B cell (primary cell): ENCODE data around the gene WDR33. TPM values are rescaled to one million over a fixed set of nuclear protein-coding genes. Genes with fewer than 3 reads are reported as not detected.

Experiments used
- ATAC-seq: fragments of 200-7000 bp; cut with Tn5 transposase; one replicate; pipeline ENCODE4 v1.10.0; 2021; ENCODE audit warnings: low read depth, mild to moderate bottlenecking, moderate number of reproducible peaks, moderate library complexity
- CTCF ChIA-PET: fragments of 350-600 bp; sonication (Branson Sonifier 250); formaldehyde crosslinking; loops from one replicate; lab custom pipeline; 2021; ENCODE audit warnings: antibody characterized with exemption, inconsistent platforms; lab: Charles Lee
- POLR2A ChIA-PET: fragments of 350-600 bp; sonication (Branson Sonifier 250); formaldehyde crosslinking; loops from one replicate; lab custom pipeline; 2021; ENCODE audit warnings: antibody characterized with exemption; lab: Charles Lee
- DNase-seq: peaks from one replicate; pipeline ENCODE4 v3.0.0; 2013
- H2AFZ ChIP-seq: 2 replicates; pipeline ENCODE4 v1.6.1; 2012; ENCODE audit warnings: mild to moderate bottlenecking, low read depth, low read length; ENCODE audit not compliant: insufficient read depth, poor library complexity, severe bottlenecking
- H3K27ac ChIP-seq, 2 donors: 1 replicate in 1 of 2; 2 replicates in 1 of 2; pipeline ENCODE4 v1.5.1; 2012 to 2013; ENCODE audit warnings: low read length in 2 of 2, mild to moderate bottlenecking in 2 of 2, moderate library complexity in 1 of 2
- H3K27me3 ChIP-seq, 4 experiments: fragments of 200-600 bp in 1 of 4; sonication (generic) in 1 of 4; replicated peaks in 1 of 4; 1 replicate in 2 of 4; 2 replicates in 2 of 4; pipeline versions ENCODE4 v1.6.1 to v1.7.0; 2013 to 2016; ENCODE audit warnings: low read length in 3 of 4, mild to moderate bottlenecking in 2 of 4, mixed read lengths in 1 of 4, moderate library complexity in 1 of 4; ENCODE audit not compliant: insufficient read depth in 4 of 4, control insufficient read depth in 3 of 4; ENCODE audit errors: control extremely low read depth in 1 of 4
- H3K36me3 ChIP-seq, 2 experiments: replicated peaks in 1 of 2; 1 replicate in 1 of 2; 2 replicates in 1 of 2; pipeline versions ENCODE4 v1.6.1 to v1.7.1; 2013; ENCODE audit warnings: low read length in 1 of 2; ENCODE audit not compliant: insufficient read depth in 2 of 2, control insufficient read depth in 1 of 2; ENCODE audit errors: control extremely low read depth in 1 of 2, extremely low read depth in 1 of 2
- H3K4me1 ChIP-seq, 2 donors: fragments of 200-600 bp in 1 of 2; sonication (generic) in 1 of 2; 1 replicate in 1 of 2; 2 replicates in 1 of 2; pipeline versions ENCODE4 v1.5.1 to v1.6.1; 2013 to 2017; ENCODE audit warnings: low read length in 2 of 2; ENCODE audit not compliant: control insufficient read depth in 2 of 2, insufficient read depth in 2 of 2
- H3K4me2 ChIP-seq: replicated peaks from 2 replicates; pipeline ENCODE3; 2012; ENCODE audit warnings: mild to moderate bottlenecking, low read depth, low read length; ENCODE audit not compliant: poor library complexity, severe bottlenecking
- H3K4me3 ChIP-seq, 5 experiments: fragments of 200-600 bp in 1 of 5; sonication (generic) in 1 of 5; 1 replicate in 3 of 5; 2 replicates in 2 of 5; pipeline versions ENCODE4 v1.5.1 to v1.7.0; 2011 to 2016; ENCODE audit warnings: low read length in 4 of 5, mild to moderate bottlenecking in 4 of 5, low read depth in 2 of 5, control low read depth in 1 of 5, moderate library complexity in 1 of 5; ENCODE audit not compliant: insufficient read depth in 1 of 5; ENCODE audit errors: control extremely low read depth in 1 of 5, extremely low read depth in 1 of 5
- H3K79me2 ChIP-seq: fragments of 200-600 bp; sonication (generic); one replicate; pipeline ENCODE4 v1.6.0; 2016; ENCODE audit warnings: low read length; ENCODE audit not compliant: control insufficient read depth, insufficient read depth
- H3K9ac ChIP-seq: fragments of 200-600 bp; sonication (generic); 2 replicates; pipeline ENCODE4 v1.6.1; 2017; ENCODE audit warnings: mild to moderate bottlenecking, low read length, moderate library complexity
- H3K9me3 ChIP-seq, 3 donors: one replicate each; pipeline versions ENCODE4 v1.6.1 to v1.7.1; 2013; ENCODE audit warnings: low read length in 2 of 3; ENCODE audit not compliant: control insufficient read depth in 2 of 3, insufficient read depth in 1 of 3; ENCODE audit errors: control extremely low read depth in 1 of 3
- H4K20me1 ChIP-seq: 2 replicates; pipeline ENCODE4 v1.6.0; 2012; ENCODE audit warnings: mild to moderate bottlenecking, low read length; ENCODE audit not compliant: insufficient read depth, control insufficient read depth, poor library complexity, severe bottlenecking
- H3K27ac Mint-ChIP-seq: one replicate; pipeline ENCODE4 v1.8.0; 2021; ENCODE audit warnings: mixed read lengths
- H3K27me3 Mint-ChIP-seq: one replicate; pipeline ENCODE4 v1.8.0; 2021; ENCODE audit warnings: mixed read lengths
- H3K4me1 Mint-ChIP-seq: one replicate; pipeline ENCODE4 v1.8.0; 2021; ENCODE audit warnings: mixed read lengths
- H3K4me3 Mint-ChIP-seq: one replicate; pipeline ENCODE4 v1.8.0; 2021; ENCODE audit warnings: mixed read lengths
- H3K9me3 Mint-ChIP-seq: one replicate; pipeline ENCODE4 v1.8.0; 2022; ENCODE audit warnings: mixed read lengths; ENCODE audit not compliant: insufficient read depth
- EZH2 ChIP-seq: IDR thresholded peaks from 2 replicates; pipeline ENCODE4 v1.6.1; 2012; ENCODE audit warnings: borderline replicate concordance, low read depth, mild to moderate bottlenecking, moderate library complexity, low read length; ENCODE audit not compliant: insufficient read depth, poor library complexity, severe bottlenecking
- WGBS: methylation state at CpG from one replicate; pipeline ENCODE4 v1.1.5; 2013; ENCODE audit warnings: missing lambda C conversion rate; ENCODE audit not compliant: insufficient coverage; 5-methylcytosine and 5-hydroxymethylcytosine counted together
- intact Hi-C: fragments of 100-400 bp; cut with micrococcal nuclease; formaldehyde crosslinking; loops from one replicate; pipeline ENCODE4 v1.10.0; 2022
- polyA plus RNA-seq: library from polyadenylated mRNA; depleted of rRNA; stranded (reverse); fragments of >200 nt; gene quantifications from 2 replicates; pipeline ENCODE4 v1.2.3, GENCODE V29; 2012
- total RNA-seq, 2 donors: library from RNA; stranded (reverse); fragments of 120-200 nt in 1 of 2; gene quantifications; 1 replicate in 1 of 2; 2 replicates in 1 of 2; pipeline versions ENCODE4 v1.2.3 to v1.2.4, GENCODE V29; 2013 to 2022
- TF ChIP-seq, protein P1 (sequence below): fragments of 200-600 bp; IDR thresholded peaks from one replicate; pipeline ENCODE4 v1.8.0; 2022; ENCODE audit warnings: antibody characterized with exemption, mild to moderate bottlenecking

Gene WDR33
- total and polyA plus RNA-seq, 2 donors (not counting 1 experiment from before 2014, with no cell fraction given) = 17.2 to 101 TPM

GRCh38 chr2:127700527-127701192 lies 110.3 kb downstream of the WDR33 start:
- ATAC-seq (peak; percentile 15), DNase-seq (peak; percentile 71)
- TF ChIP-seq, protein P1, sequence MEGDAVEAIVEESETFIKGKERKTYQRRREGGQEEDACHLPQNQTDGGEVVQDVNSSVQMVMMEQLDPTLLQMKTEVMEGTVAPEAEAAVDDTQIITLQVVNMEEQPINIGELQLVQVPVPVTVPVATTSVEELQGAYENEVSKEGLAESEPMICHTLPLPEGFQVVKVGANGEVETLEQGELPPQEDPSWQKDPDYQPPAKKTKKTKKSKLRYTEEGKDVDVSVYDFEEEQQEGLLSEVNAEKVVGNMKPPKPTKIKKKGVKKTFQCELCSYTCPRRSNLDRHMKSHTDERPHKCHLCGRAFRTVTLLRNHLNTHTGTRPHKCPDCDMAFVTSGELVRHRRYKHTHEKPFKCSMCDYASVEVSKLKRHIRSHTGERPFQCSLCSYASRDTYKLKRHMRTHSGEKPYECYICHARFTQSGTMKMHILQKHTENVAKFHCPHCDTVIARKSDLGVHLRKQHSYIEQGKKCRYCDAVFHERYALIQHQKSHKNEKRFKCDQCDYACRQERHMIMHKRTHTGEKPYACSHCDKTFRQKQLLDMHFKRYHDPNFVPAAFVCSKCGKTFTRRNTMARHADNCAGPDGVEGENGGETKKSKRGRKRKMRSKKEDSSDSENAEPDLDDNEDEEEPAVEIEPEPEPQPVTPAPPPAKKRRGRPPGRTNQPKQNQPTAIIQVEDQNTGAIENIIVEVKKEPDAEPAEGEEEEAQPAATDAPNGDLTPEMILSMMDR = no peak
- TF ChIP-seq EZH2 = no peak
- H3K36me3 ChIP-seq = peaks cover 0 to 14% of the 10 kb centered on the region in 2 experiments
- Mint-ChIP-seq H3K27ac (peak overlapping the region; percentile 100), H3K4me1 (peaks cover 35% of the 10 kb centered on the region), H3K9me3 (no peaks in the 10 kb centered on the region), H3K27me3 (no peaks in the 10 kb centered on the region), H3K4me3 (peak overlapping the region; percentile 98)
- peak overlapping the region; percentile 88 for H3K4me2 ChIP-seq
- WGBS = 53% methylated on average over 13 of the region's 17 CpGs
- peak overlapping the region; percentile 69 to 84 (median 77) for H3K4me3 ChIP-seq
- peaks cover 31% of the 10 kb centered on the region for H3K79me2 ChIP-seq
- ChIA-PET POLR2A (interaction anchor here (0.6 to 1.3 kb wide), 3 partner anchors 25 to 109 kb away, joined by 3 to 4 read pairs (median 4); partner anchors contain the start of gene LIMS2), CTCF (interaction anchor here (0.6 to 4.7 kb wide), 4 partner anchors 61 to 188 kb away, joined by 3 to 36 read pairs (median 4); partner anchors contain the start of gene WDR33)
- H3K9ac ChIP-seq = peak overlapping the region; percentile 72
- H3K4me1 ChIP-seq = peaks cover 29 to 34% of the 10 kb centered on the region in 2 donors
- H3K9me3 ChIP-seq = no peaks in the 10 kb centered on the region
- H2AFZ ChIP-seq = peak overlapping the region; percentile 82
- intact Hi-C loops = loop anchor here (1.0 to 10.0 kb wide), 10 partner anchors 49 to 616 kb away; partner anchors contain the start of genes IWS1, SAP130, UGGT1 and WDR33
- peak overlapping the region; percentile 91 to 95 for H3K27ac ChIP-seq
- H3K27me3 ChIP-seq = no peaks in the 10 kb centered on the region
- peaks cover 26% of the 10 kb centered on the region for H4K20me1 ChIP-seq
